Muscle of leg (tissue), 11 donors: ENCODE data around the gene FRMPD4. TPM values are rescaled to one million over a fixed set of nuclear protein-coding genes. Genes with fewer than 3 reads are reported as not detected.
"Not testable (repeated sequence)": the region's sequence is repeated elsewhere in the genome, so short reads cannot be mapped to it uniquely, and the experiment has no call there.

Experiments
- DNase-seq: peaks from one replicate; pipeline ENCODE4 v3.0.0; 2013
- H3K27ac ChIP-seq: one replicate; pipeline ENCODE4 v1.5.1; 2013; ENCODE audit warnings: mild to moderate bottlenecking, low read length, control low read depth
- H3K27me3 ChIP-seq: one replicate; pipeline ENCODE4 v1.6.1; 2013; ENCODE audit warnings: low read length; ENCODE audit not compliant: control insufficient read depth, insufficient read depth
- H3K36me3 ChIP-seq: one replicate; pipeline ENCODE4 v1.6.1; 2013; ENCODE audit warnings: low read length; ENCODE audit not compliant: control insufficient read depth, insufficient read depth
- H3K4me1 ChIP-seq: one replicate; pipeline ENCODE4 v1.6.1; 2013; ENCODE audit warnings: low read length; ENCODE audit not compliant: control insufficient read depth, insufficient read depth
- H3K4me3 ChIP-seq: one replicate; pipeline ENCODE4 v1.5.1; 2013; ENCODE audit warnings: low read length, control low read depth
- H3K9me3 ChIP-seq: replicated peaks from 2 replicates; pipeline ENCODE4 v1.6.1; 2013; ENCODE audit warnings: low read depth, low read length; ENCODE audit not compliant: control insufficient read depth
- WGBS: methylation state at CpG from one replicate; pipeline ENCODE4 v1.1.5; 2013; ENCODE audit warnings: missing lambda C conversion rate; ENCODE audit not compliant: insufficient coverage; 5-methylcytosine and 5-hydroxymethylcytosine counted together
- polyA plus RNA-seq, 8 donors: library from polyadenylated mRNA; unstranded; fragments of 120-200 nt; gene quantifications; one replicate each; pipeline versions ENCODE4 v1.2.1 to v1.2.3, GENCODE V29; 2013; ENCODE audit warnings: inconsistent platforms in 1 of 8, low replicate concordance in 1 of 8; ENCODE audit not compliant: insufficient read length in 8 of 8, insufficient read depth in 1 of 8
- total RNA-seq: library from RNA; stranded (reverse); fragments of 120-200 nt; gene quantifications from one replicate; pipeline ENCODE4 v1.2.4, GENCODE V29; 2013

The FRMPD4 gene
- total and polyA plus RNA-seq, 9 donors: 0.34 to 1.2 (median 0.64) TPM

DNA sequence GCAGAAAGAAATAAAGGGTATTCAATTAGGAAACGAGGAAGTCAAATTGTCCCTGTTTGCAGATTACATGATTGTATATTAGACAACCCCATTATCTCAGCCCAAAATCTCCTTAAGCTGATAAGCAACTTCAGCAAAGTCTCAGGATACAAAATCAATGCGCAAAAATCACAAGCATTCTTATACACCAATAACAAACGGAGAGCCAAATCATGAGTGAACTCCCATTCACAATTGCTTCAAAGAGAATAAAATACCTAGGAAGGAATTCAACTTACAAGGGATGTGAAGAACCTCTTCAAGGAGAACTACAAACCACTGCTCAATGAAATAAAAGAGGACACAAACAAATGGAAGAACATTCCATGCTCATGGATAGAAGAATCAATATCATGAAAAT, 404.0 kb downstream of the FRMPD4 start:
- DNase-seq, H3K4me1 ChIP-seq, H3K27me3 ChIP-seq, H3K4me3 ChIP-seq, H3K9me3 ChIP-seq, H3K27ac ChIP-seq, H3K36me3 ChIP-seq: not testable (repeated sequence)
- WGBS: no CpG with 5 or more reads among the region's 3 CpGs

DNA sequence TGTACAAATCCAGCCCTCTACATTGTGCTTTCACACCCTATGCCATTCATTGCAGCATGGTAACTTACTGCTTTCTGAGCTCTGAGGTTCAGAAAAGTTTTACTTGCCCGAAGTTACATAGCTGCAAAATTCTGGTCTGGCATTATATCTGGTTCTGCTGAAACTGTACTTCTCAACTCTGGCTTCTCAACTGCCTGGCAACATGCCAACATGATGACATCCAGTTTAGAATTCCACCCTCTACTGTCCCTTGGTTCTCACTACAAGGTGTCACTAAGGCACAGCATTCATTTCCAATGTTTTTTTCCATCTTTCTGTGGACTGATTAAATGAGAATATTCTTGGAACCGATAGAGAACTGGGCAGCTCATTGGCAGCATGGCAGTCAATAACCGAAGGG, 410.1 kb downstream of the FRMPD4 start:
- Histone ChIP-seq H3K27ac (no peak overlapping the region), H3K36me3 (no peaks in the 10 kb centered on the region), H3K27me3 (no peaks in the 10 kb centered on the region), H3K4me1 (no peaks in the 10 kb centered on the region), H3K4me3 (no peak overlapping the region), H3K9me3 (no peaks in the 10 kb centered on the region)
- 79% methylated on average over 3 of the region's 3 CpGs for WGBS
- DNase-seq: no peak

DNA sequence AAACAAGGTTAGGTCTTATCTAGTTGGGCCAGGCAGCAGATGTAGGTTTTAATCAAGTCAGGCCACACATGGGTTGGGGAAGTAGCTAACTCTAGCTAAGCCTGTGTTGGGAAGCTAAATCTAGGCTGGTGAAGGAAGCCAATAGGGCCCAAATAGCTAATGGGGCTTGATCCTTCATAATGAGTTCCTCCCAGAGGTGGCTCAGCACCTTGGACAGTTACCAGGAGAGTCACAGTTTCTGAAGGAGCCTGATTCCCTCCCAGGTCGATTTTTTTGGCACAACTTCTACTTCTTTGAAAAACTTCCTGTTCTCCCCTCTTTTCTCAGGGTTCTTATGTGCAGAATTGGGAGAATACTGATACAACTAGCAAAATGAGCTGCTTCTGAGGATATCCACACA, 410.5 kb downstream of the FRMPD4 start:
- DNase-seq: peak; percentile 46
- H3K36me3 ChIP-seq: no peaks in the 10 kb centered on the region
- H3K4me3 ChIP-seq: no peak overlapping the region
- no CpG with 5 or more reads among the region's 1 CpG for WGBS
- no peak overlapping the region for H3K27ac ChIP-seq
- peaks cover 2% of the 10 kb centered on the region for H3K27me3 ChIP-seq
- H3K9me3 ChIP-seq: no peaks in the 10 kb centered on the region
- no peaks in the 10 kb centered on the region for H3K4me1 ChIP-seq

DNA sequence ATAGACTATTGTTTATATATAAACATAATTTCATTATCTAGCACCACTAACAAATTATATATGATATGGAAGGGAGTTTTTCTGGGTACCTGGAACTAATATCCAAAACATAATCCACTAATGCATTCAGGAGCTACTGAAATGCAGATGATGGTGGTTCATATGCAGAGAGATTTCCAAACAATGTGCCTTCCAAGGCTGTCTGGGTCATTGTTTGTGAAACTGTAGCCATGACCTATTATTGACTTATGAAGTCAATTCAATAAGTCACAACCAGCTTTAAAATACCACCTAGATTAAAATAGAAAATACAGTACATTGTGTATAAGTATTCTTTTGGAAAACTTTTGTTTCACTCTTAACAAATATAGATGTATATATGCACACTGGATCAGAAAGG, 415.9 kb downstream of the FRMPD4 start:
- no peak overlapping the region for H3K4me3 ChIP-seq
- H3K4me1 ChIP-seq: no peaks in the 10 kb centered on the region
- H3K9me3 ChIP-seq: no peaks in the 10 kb centered on the region
- DNase-seq: no peak
- no peak overlapping the region for H3K27ac ChIP-seq
- no peaks in the 10 kb centered on the region for H3K36me3 ChIP-seq
- peaks cover 2% of the 10 kb centered on the region for H3K27me3 ChIP-seq

DNA sequence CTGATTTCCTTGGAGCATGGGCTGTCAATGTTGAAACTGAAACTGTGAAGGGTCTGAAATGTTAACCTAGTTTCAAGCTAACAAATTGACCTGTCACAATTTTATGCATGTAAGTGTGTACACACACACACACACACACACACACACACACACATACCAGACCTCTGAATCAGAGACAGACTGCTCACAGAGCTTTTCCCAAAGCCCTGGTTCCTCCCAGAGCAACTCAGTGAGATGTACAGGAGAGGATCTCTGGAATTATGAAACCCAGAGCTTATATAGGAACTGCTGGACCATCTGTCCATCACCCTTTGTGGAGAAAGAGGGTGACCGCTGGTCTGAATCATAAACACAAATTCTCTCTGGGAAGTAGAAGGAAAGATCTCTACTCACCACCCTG, 424.8 kb downstream of the FRMPD4 start:
- H3K27ac ChIP-seq: no peak overlapping the region
- no peak for DNase-seq
- H3K9me3 ChIP-seq: no peaks in the 10 kb centered on the region
- no peaks in the 10 kb centered on the region for H3K4me1 ChIP-seq
- no peak overlapping the region for H3K4me3 ChIP-seq
- H3K27me3 ChIP-seq: no peaks in the 10 kb centered on the region
- no CpG with 5 or more reads among the region's 1 CpG for WGBS
- no peaks in the 10 kb centered on the region for H3K36me3 ChIP-seq

DNA sequence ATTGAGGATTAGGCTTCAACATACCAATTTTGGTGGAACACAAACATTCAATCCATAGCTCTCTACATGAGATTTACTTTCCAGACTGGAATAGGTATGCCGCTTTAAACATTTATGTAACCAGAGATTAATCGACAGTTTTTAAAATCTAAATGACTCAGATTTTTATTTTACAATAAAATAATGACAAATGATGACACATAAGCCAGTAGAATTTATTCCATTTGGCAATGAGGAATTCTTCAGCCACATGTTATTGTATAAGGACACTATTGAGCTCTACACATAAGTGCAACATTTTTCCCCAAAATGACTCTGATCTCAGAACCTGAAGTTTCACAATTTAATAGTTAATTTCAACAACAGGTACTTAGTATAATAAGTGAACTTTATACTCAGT, 425.9 kb downstream of the FRMPD4 start:
- Histone ChIP-seq H3K27ac (no peak overlapping the region), H3K9me3 (no peaks in the 10 kb centered on the region), H3K4me3 (no peak overlapping the region), H3K36me3 (no peaks in the 10 kb centered on the region), H3K4me1 (no peaks in the 10 kb centered on the region), H3K27me3 (no peaks in the 10 kb centered on the region)
- no peak for DNase-seq
- no CpG with 5 or more reads among the region's 2 CpGs for WGBS

DNA sequence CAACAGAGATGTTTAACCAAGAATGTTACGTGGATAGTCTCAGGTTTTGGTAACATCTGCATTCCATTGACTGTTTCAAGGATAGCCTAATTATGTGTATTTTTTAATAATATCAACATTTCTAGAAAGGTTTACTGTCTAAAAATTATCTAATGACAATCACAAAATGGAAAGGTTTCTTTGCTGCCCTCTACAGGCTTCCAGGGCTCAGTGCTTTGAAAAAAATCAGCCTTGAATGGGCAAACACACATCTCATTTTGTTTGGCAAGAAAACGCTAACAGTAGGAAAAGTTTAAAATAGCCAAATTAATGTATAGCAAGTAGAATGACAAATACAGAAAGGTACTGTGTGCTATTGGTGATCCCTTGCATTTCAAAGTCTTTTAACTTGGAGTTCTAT, 429.6 kb downstream of the FRMPD4 start:
- no peaks in the 10 kb centered on the region for H3K4me1 ChIP-seq
- H3K36me3 ChIP-seq: no peaks in the 10 kb centered on the region
- no peak overlapping the region for H3K27ac ChIP-seq
- peak; percentile 12 for DNase-seq
- peaks cover 2% of the 10 kb centered on the region for H3K27me3 ChIP-seq
- H3K4me3 ChIP-seq: no peak overlapping the region
- H3K9me3 ChIP-seq: no peaks in the 10 kb centered on the region
- no CpG with 5 or more reads among the region's 2 CpGs for WGBS

DNA sequence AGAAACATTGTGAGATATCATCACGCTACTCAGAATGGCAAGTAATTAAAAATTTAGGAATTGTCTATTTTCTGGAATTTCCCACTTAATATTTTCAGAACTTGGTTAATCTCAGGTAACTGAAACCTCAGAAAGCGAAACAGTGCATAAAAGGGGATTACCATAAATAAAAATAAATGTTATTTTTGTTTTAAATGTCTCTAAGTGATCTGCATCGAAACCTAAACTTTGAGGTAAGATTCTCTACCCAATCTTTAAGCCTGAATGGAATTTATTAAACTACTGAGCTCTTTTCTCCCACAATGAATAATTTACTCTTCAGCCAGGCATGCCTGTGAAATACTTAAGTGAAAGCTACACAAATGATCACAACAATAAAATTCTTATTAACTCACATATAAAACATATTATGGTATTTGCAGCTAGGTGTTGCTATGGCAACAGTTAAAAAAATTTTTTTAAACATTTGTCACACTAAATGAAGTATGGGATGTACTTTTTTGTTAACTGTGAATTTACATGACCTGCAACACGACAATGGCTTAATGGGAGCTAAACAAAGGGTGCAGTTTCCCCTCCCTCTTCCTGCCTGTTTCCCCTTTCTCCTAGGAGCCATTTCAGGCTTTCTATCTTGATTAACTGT, 432.7 kb downstream of the FRMPD4 start:
- Histone ChIP-seq H3K27ac (no peak overlapping the region), H3K9me3 (no peaks in the 10 kb centered on the region), H3K27me3 (peaks cover 2% of the 10 kb centered on the region), H3K36me3 (no peaks in the 10 kb centered on the region), H3K4me1 (no peaks in the 10 kb centered on the region), H3K4me3 (no peak overlapping the region)
- no CpG with 5 or more reads among the region's 4 CpGs for WGBS
- no peak for DNase-seq

DNA sequence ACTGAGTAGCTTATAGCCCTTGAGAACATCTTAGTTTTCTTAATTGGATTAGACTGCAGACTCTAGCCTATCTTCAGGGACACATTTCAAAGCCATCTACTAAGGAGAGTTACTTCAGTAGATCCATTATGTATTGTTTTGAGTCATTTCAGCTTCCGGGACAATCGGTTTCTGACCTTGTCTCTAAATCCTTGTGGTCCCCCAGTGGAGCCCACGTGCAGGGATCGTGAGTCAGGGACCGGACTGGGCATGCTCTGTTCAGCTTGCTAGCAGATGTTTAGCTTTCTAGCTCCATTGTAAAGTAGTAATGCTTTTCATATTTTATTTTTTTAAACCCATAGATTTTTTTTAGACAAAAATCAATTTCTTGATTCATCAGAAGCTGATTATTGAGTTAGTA, 441.0 kb downstream of the FRMPD4 start:
- WGBS: 83% methylated on average over 2 of the region's 5 CpGs
- Histone ChIP-seq H3K4me3 (no peak overlapping the region), H3K36me3 (no peaks in the 10 kb centered on the region)

DNA sequence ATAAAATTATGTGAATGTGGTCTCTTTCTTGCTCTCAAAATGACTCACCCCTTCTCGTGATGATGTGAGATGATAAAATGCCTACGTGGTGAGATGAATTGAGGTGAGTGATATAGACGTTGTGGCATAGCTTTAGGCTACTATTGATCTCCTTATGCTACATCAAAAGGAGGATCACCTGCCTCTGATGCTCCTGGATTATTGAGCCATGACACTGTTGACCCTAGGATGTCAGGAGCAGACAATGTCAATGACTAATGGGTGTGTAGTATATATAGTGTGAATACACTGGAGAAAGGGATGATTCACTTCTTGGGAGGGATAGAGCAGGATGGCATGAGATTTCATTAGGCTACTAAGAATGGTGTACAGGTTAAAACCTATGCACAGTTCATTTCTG, 442.3 kb downstream of the FRMPD4 start:
- Histone ChIP-seq H3K4me1 (no peaks in the 10 kb centered on the region), H3K4me3 (no peak overlapping the region), H3K27ac (no peak overlapping the region), H3K36me3 (no peaks in the 10 kb centered on the region), H3K9me3 (no peaks in the 10 kb centered on the region), H3K27me3 (peaks cover 21% of the 10 kb centered on the region)
- no CpG with 5 or more reads among the region's 3 CpGs for WGBS
- DNase-seq: no peak

More for the DNA sequence above, 441.0 kb downstream of the FRMPD4 start:
- Histone ChIP-seq H3K27ac (no peak overlapping the region), H3K9me3 (no peaks in the 10 kb centered on the region), H3K27me3 (peaks cover 19% of the 10 kb centered on the region), H3K4me1 (no peaks in the 10 kb centered on the region)
- no peak for DNase-seq

DNA sequence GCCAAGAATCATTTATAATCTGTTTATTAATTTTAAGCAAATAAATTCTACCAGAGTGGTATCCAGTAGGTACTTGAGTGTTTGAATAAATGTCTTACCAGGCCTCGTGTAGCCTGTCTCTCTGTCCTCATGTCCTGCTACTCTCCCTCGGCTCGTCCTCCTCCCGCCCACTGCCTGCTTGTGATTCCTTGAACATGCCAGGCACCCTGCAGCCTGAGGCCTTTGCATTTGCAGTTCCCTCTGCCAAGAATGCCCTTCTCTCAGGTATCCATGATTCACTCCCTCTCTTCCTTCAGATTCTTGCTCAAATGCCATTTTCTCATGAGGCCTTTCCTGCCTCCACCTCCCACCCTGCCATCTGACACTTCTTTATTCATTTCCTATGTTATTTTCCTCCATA, 443.3 kb downstream of the FRMPD4 start:
- Histone ChIP-seq H3K4me3 (no peak overlapping the region), H3K36me3 (no peaks in the 10 kb centered on the region), H3K9me3 (no peaks in the 10 kb centered on the region), H3K4me1 (no peaks in the 10 kb centered on the region), H3K27ac (no peak overlapping the region), H3K27me3 (peaks cover 21% of the 10 kb centered on the region)
- no peak for DNase-seq
- WGBS: 63% methylated on average over 4 of the region's 4 CpGs
